HG02798 (cell line): ENCODE results near the gene USP32.
A peak's percentile ranks its signal among the peaks of the same experiment; 100 is the strongest.
"Not testable (repeated sequence)": the region's sequence is repeated elsewhere in the genome, so short reads cannot be mapped to it uniquely, and the experiment has no call there.

Experiments
- ATAC-seq: cut with Tn5 transposase; IDR thresholded peaks from one replicate; pipeline ENCODE4 v1.9.1; 2021; ENCODE audit warnings: mild to moderate bottlenecking; ENCODE audit not compliant: unreplicated experiment, poor library complexity

Gene USP32

DNA sequence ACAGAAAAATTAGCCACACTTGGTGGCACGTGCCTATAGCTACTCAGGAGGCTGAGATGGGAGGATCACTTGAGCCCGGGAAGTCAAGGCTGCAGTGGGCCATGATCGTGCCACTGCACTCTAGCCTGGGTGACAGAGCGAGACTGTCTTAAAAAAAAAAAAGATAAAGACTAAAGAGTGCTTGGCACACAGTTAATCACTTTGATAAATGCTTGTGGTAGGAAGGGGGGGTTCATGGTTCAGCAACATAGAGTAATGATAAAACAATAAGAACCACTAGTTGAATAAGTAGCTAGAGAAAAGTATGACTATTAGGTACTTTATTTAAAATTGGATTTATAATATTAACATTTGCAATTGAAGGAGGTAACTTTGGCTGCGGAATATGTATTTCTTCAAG lies 43.3 kb downstream of the USP32 start:
- ATAC-seq, result no peak

DNA sequence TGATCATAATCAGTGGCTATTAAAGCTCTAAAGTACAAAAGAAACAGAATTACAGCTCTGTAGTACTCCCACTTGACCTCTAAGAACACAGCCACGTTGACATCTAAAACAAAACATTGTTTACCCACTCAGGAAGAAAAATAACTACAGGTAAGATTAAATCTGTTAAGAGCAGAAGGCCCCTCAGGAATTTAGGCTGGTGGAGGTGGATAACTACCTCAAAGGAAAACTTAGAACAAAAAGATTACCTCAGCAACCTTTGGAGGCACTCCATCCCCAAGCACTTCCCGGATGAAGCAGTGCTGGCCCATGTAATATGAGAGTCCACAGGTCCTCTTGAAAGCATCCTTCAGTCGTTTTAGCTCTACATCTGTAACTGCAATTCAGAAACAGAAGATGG lies 46.7 kb downstream of the USP32 start:
- no peak for ATAC-seq

DNA sequence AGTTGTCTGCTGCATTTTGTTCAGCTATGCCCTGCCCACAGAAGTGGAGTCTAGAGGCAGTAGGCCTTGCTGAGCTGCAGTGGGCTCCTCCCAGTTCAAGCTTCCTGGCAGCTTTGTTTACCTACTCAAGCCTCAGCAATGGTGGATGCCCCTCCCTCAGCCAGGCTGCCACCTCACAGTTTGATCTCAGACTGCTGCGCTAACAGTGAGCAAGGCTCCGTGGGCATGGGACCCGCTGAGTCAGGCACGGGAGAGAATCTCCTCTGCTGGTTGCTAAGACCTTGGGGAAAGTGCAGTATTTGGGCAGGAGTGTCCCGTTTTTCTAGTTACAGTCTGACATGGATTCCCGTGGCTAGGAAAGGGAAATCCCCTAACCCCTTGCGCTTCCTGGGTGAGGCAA lies 49.4 kb downstream of the USP32 start:
- ATAC-seq, result not testable (repeated sequence)

DNA sequence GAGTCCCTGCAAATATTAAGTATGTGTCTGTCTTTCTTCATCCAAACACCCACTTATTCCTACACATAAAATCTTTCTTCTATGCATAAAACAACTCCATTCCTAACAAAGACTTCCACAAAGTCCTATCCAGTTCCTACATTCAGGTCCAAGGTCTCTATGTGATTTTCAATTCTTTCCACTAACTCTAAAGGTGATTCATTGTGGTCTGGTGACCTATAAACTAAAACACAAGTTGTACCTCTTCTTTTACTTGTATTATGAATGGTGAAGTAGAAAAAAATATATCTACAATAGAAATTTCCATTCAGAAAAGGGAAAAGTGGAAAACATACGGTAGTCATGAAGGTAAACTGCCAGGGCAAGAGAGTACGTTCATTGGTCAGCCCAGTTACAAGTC lies 56.6 kb downstream of the USP32 start:
- ATAC-seq, result no peak

DNA sequence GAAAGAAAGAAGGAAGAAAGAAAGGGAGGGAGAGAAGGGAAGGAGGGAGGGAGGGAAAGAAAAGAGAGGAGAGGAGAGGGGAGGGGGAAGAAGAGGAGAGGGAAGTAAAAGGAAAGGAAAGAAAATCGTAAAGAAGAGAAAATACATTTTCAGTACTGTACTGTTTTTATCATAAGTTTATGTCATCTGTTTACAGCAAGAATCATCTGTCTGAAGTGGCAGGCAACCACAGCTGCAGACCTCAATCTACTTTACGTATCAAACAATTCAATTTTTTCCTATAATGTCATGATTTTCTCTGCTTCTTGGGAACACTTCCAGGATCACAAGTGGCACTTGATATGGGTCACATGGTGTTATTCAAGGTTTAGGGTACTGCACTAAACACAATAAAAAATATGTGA lies 58.3 kb downstream of the USP32 start:
- ATAC-seq, result no peak

DNA sequence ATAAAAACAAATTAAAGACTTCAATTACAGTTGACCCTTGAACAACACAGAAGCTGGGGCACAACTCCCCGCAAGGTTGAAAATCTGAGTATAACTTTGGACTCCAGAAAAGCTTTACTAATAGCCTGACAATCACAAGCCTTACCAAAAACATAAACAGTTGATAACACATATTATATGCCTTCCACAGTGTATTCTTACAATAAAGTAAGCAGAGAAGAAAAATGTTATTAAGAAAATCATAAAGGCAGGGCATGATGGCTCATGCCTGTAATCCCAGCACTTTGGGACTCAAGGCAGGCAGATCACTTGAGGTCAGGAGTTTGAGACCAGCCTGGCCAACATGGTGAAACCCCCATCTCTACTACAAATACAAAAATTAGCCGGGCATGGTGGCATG lies 58.9 kb downstream of the USP32 start:
- not testable (repeated sequence) for ATAC-seq

DNA sequence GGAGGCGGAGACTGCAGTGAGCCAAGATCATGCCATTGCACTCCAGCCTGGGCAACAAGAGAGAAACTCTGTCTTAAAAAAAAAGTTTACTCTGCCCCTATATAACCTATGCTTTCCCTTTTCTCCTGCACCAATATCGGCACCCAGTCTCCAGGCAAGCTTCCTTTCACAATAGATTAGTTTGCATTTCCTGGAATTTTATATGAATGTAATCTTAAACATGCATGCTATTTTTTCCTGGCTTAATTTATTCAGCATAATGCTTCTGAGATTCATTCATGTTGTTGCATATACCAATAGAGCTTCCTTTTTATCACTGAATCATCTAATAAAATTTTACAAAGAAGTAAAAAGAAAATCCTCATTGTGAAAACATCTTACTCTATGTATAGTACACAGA lies 59.4 kb downstream of the USP32 start:
- no peak for ATAC-seq

DNA sequence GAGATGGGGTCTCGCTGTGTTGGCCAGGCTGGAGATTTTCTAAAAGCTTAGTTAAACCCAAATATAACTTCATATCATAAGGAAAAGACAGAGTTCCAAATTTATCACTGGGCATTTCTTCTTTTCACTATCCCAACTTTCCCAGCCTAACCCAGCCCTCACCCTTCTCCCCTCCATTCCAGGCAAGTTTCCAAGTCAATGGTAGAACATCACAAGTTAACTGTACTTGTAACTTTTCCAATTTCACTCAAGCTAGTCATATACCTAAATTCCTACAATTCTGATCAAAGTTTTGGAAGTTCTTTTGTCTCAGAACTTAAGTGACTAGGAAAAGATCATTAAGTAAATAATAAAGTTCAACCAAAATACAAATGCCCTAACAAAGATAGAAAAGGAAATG lies 61.2 kb downstream of the USP32 start:
- no peak for ATAC-seq

DNA sequence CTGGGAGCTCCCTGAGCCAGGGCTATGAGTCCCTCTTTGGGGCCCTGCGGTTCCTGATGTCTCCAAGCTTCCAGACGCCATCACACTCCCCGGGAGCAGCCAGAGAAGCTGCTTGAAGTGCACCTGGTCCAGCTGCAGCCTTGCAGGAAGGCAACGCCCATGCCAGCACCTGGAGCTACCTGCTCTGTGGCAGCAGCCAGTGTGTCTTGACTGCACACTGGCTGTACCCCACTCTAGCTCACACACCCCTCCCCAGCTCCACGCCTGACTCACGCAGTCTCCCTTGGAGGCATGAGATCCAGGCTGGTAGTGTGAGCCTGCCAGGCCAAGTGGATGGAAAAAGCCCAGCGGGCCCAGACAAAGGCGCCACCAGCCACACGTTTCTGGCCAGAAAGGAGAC lies 63.3 kb downstream of the USP32 start:
- ATAC-seq, result no peak

DNA sequence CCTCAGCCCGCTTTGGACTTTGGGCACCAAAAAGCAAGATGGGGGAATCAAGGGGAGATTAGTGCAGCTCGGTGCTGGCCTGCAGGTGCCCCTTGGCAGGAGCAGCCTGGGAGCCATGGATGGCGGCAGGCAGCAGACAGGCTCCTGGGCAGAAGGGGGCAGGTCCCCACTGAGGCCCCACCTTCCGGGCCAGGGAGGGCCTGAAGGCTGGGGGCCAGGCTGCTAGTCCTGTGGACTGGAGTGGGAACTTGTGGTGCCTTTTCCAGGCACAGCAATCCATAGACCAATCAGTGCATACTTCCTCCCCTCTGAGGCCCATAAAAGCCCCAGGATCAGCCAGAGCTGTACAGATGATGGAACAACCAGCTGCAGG lies 64.0 kb downstream of the USP32 start:
- no peak for ATAC-seq

DNA sequence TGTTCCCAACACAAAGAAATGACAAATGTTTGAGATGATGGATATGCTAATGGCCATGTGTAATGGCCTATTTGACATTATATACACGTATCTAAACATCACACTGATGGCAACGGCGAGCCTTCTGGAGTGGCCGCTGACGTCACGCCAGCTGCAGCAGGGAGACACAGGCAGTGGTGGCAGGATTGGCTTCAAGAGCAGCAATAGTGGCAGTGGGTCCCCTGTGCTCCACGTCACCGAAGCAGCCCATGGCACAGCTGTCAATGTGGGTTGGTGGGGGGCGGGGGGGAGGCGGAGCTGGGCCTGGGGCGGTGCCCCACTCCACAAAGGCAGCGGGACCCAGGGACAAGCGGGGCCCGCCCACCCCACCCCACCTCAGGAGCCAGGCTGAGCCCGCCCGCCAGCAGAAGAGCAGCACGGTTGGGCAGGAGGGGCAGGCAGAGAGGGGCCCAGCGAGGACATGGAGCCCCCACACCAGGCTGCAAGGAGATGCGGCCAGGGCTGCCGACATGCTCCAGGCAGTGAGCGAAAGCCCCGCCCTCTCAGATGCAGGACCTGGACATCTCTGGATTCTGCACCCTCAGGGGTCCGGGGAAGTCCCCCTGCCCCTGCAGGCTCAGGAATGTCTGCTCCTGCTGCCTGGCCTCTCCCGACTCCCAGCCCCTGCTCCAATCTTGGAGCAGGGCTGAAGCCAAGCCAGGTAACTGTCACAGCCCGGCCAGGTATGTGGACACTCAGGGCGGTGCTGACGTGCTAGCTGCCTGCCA lies 64.6 kb downstream of the USP32 start:
- no peak for ATAC-seq

DNA sequence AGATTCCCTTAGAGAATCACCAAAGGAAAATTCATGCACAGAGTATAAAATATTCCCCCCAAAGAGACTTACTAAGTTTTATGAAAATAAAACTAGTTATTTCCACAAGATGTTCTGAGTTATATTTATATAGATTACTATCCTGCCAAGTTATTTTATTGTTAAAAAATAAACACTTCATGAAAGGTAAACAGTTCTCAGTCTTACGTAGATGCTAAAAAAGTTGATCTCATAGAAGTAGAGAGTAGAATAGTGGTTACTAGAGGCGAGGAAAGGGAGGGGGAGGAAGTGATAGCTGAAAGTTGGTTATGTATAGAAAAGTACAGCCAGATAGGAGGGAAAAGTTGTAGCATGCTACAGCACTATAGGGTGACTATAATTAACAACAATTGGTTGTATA lies 65.2 kb downstream of the USP32 start:
- ATAC-seq, result no peak

DNA sequence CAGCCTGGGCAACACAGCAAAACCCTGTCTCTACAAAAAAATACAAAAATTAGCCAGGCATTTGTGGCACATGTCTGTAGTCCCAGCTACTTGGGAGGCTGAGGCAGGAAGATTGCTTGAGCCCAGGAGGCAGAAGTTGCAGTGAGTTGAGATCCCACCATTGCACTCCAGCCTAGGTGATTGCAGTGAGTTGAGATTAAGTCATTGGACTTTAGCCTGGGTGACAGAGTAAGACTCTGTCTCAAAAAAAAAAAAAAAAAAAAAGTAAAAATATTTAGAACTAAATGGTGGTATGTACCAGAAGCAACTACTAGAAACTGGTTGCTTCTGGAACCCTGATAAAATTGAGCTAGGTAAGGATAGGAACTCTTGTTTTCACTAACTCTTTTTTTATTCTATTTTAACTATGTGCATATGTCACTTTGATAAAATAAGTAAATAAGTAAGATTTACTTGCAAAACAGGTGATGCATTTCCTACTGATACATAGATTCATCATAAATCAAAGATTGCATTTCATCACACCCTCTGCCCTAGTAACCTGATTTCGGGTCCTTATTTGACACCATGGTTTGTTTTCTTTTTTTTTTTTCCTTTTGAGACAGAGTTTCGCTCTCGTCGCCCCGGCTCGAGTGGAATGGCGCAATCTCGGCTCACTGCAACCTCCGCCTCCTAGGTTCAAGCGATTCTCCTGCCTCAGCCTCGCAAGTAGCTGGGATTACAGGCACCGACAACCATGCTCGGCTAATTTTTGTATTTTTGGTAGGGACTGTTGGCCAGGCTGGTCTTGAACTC lies 66.0 kb downstream of the USP32 start:
- no peak for ATAC-seq

DNA sequence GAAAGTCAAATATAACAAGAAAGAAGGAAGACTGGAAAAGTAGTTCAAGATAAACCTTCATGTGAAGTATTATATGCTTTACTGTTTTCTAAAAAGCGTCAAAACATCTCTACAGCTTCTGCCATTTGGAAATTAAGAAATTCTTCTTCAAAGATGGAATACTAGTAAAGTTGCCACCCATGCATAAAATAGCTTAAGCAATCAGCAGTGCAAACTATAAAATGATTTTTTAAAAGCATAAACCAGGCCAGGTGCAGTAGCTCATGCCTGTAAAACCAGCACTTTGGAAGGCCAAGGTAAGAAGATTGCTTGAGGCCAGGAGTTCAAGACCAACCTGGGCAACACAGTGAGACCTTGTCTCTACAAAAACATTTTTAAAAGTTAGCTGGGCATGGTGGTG lies 68.2 kb downstream of the USP32 start:
- ATAC-seq, result no peak

DNA sequence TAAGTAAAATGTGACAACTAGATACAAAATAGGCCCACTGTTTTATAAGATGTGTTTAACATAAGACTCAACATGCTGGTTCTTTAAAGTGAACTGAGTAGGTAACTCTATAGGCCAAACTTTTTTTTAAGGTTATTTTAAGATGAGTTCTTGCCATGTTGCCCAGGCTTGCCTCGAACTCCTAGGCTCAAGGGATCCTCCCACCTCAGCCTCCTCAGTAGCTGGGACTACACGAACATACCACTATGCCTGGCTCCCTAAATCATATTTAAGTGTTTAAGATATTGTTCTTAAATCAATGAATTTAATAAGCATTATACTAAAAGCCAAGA lies 69.9 kb downstream of the USP32 start:
- no peak for ATAC-seq

DNA sequence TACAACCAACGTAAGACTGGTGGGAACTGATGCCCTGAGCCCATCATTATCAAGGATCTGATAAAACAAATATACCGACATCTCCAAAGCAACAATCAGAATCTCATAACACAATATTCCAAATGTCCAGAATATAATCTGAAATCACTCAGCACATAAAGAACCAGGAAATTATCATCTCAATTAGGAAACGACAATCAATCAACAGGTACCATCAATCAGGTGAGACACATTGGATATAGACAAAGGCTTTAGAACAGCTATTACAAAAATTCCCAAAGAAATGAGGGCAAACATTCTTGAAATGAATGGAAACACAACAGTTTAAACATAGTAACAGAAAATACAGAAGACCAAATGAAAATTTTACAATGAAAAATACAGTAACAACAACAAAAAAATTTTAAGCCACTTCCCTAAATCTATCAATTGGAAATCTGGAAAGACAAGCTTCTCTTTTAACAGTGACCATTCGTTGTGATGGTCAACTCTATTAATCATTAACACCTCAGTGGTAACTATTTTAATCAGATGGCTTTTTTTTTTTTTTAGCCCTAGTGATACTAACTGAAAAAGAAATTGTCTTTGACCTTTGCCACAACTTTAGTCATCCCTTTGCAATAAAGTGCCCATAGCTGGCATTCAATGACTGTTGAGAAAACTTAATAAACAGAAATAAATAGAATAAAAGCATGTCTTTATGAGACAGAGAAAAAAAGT lies 70.4 kb downstream of the USP32 start:
- no peak for ATAC-seq

DNA sequence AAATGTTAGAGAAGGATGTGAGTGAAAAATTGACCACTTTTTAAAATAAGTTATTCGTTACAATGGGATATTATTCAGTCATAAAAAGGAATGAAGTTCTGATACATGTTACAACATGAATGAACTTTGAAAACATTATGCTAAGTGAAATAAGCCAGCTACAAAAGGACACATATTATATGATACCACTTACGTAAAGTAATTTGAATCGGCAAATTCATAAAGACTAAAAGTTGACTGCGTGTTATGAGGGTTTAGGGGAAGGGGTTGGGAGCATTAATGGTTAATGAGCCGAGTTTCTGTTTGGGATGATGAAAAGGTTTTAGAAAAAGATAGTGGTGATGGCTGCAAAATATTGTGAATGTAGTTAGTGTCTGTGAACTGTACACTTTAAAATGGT lies 73.1 kb downstream of the USP32 start:
- ATAC-seq, result no peak

DNA sequence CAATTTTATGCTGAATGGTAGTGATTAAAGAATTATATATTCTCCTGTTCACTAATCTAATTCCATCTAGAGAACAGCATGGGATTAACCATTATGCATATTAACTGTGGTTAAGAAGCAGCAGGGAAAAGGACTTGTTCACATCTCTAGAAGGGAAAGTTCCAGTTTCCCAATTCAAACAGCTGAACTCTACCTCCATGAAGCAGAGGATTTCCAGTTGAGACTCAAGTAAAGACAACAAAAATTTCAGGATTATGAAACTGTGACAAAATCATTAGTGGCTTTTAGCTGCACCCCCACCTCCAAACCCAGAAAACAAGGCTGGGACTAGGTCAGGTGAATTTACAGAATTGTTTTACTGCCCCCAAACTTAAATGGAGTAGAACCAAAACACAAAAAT lies 73.6 kb downstream of the USP32 start:
- no peak for ATAC-seq

DNA sequence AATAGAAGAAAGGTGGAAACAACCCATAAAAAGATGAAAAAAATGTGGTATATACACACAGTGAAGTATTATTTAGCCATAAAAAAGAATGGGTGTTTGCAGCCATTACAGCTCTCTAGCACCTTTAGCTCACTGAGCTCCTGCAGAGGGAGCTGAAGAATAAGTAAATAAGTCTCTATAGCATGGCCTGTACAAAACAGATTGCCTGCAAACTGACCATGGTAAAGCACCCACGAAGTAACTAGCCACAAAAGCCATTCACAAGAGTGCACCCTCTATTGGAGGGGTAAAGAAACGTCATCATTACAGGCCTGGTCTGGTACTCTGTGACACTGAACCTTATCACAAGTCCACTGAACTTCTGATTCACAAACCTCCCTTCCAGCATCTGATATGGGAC lies 76.3 kb downstream of the USP32 start:
- ATAC-seq, result no peak

DNA sequence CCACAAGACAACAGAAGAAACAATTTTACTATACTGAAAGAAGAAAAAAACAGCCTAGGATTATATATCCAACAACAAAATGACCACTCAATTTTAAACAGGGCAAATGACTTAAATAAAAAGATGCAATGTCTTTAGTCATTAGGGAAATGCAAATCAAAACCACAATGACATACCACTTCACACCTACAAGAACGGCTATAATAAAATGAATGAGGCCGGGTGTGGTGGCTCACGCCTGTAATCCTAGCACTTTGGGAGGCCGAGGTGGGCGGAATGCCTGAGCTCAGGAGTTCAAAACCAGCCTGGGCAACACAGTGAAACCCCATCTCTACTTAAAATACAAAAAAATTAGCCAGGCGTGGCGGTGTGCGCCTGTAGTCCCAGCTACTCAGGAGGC lies 77.0 kb downstream of the USP32 start:
- peak; percentile 23 for ATAC-seq

DNA sequence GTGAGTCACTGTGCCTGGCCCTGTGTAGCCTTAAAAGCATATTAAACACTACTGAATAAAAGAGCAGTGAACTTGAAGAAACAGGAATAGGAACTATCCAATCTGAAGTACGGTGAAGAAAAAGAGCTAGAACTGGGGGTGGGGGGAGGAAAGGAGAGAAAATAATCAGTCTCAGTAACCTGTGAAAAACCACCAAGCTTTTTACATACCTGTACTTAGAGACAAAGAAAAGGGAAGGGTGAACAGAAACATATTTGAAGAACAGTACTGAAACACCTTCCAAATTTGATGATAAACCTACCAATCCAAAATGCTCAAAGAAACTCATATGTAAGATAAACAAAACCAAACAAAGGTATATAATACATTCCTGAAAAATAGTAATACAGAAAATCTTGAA lies 77.5 kb downstream of the USP32 start:
- peak; percentile 46 for ATAC-seq
